Trophoblast cell (in vitro differentiated cells and primary cell): ENCODE data around the gene SCLY.

Source experiments
- DNase-seq, 2 donors: peaks; one replicate each; pipeline ENCODE4 v3.0.0-alpha.2; 2016
- H2AFZ ChIP-seq: 2 replicates; pipeline ENCODE4 v1.6.1; 2013; ENCODE audit warnings: low read length, moderate library complexity, mild to moderate bottlenecking; ENCODE audit not compliant: insufficient read depth, poor library complexity
- H2AK5ac ChIP-seq: 2 replicates; pipeline ENCODE4 v1.6.1; 2013; ENCODE audit warnings: mild to moderate bottlenecking, low read length
- H2BK120ac ChIP-seq: 2 replicates; pipeline ENCODE4 v1.6.1; 2013; ENCODE audit warnings: low read length, mild to moderate bottlenecking, moderate library complexity; ENCODE audit not compliant: insufficient read depth, poor library complexity
- H2BK12ac ChIP-seq: 2 replicates; pipeline ENCODE4 v1.6.1; 2013; ENCODE audit warnings: mild to moderate bottlenecking, low read length, moderate library complexity
- H2BK5ac ChIP-seq: 2 replicates; pipeline ENCODE4 v1.6.1; 2013; ENCODE audit warnings: low read length, low read depth, moderate library complexity, mild to moderate bottlenecking; ENCODE audit not compliant: poor library complexity
- H3K14ac ChIP-seq: 2 replicates; pipeline ENCODE4 v1.6.1; 2013; ENCODE audit warnings: mild to moderate bottlenecking, low read length
- H3K18ac ChIP-seq: 2 replicates; pipeline ENCODE4 v1.6.1; 2013; ENCODE audit warnings: mild to moderate bottlenecking, low read length
- H3K23ac ChIP-seq: 2 replicates; pipeline ENCODE4 v1.6.1; 2013; ENCODE audit warnings: low read length
- H3K27ac ChIP-seq: 2 replicates; pipeline ENCODE4 v1.5.1; 2013; ENCODE audit warnings: low read depth, mild to moderate bottlenecking, inconsistent platforms, low read length, moderate library complexity
- H3K27me3 ChIP-seq: 2 replicates; pipeline ENCODE4 v1.6.1; 2013; ENCODE audit warnings: inconsistent platforms, mild to moderate bottlenecking, low read length, moderate library complexity; ENCODE audit not compliant: insufficient read depth
- H3K36me3 ChIP-seq, 2 experiments: 1 replicate in 1 of 2; 2 replicates in 1 of 2; pipeline ENCODE4 v1.6.1; 2013; ENCODE audit warnings: low read length in 2 of 2, mild to moderate bottlenecking in 2 of 2, moderate library complexity in 1 of 2; ENCODE audit not compliant: insufficient read depth in 2 of 2, control insufficient read depth in 1 of 2
- H3K4ac ChIP-seq: 2 replicates; pipeline ENCODE4 v1.6.1; 2013; ENCODE audit warnings: low read depth, mild to moderate bottlenecking, low read length, moderate library complexity
- H3K4me1 ChIP-seq, 2 experiments: 1 replicate in 1 of 2; 2 replicates in 1 of 2; pipeline ENCODE4 v1.6.1; 2013; ENCODE audit warnings: low read length in 2 of 2, mild to moderate bottlenecking in 2 of 2, moderate library complexity in 1 of 2; ENCODE audit not compliant: insufficient read depth in 2 of 2, control insufficient read depth in 1 of 2
- H3K4me2 ChIP-seq: 2 replicates; pipeline ENCODE4 v1.6.1; 2013; ENCODE audit warnings: inconsistent platforms, mild to moderate bottlenecking, low read length, moderate library complexity
- H3K4me3 ChIP-seq: 2 replicates; pipeline ENCODE4 v1.5.1; 2013; ENCODE audit warnings: mild to moderate bottlenecking, low read depth, low read length, inconsistent platforms
- H3K79me1 ChIP-seq: one replicate; pipeline ENCODE4 v1.6.1; 2013; ENCODE audit warnings: low read length
- H3K79me2 ChIP-seq: 2 replicates; pipeline ENCODE4 v1.6.1; 2013; ENCODE audit warnings: low read length, mild to moderate bottlenecking; ENCODE audit not compliant: control insufficient read depth, insufficient read depth, poor library complexity
- H3K9ac ChIP-seq: 2 replicates; pipeline ENCODE4 v1.6.1; 2013; ENCODE audit warnings: mild to moderate bottlenecking, low read length
- H3K9me3 ChIP-seq: 2 replicates; pipeline ENCODE4 v1.6.1; 2013; ENCODE audit warnings: low read depth, mild to moderate bottlenecking, control low read depth, inconsistent platforms, low read length; ENCODE audit not compliant: insufficient read depth
- H4K12ac ChIP-seq: 2 replicates; pipeline ENCODE4 v1.6.1; 2013; ENCODE audit warnings: low read depth, mild to moderate bottlenecking, low read length, moderate library complexity
- H4K8ac ChIP-seq: 2 replicates; pipeline ENCODE4 v1.6.1; 2013; ENCODE audit warnings: low read depth, mild to moderate bottlenecking, low read length, moderate library complexity
- H4K91ac ChIP-seq: one replicate; pipeline ENCODE4 v1.6.1; 2013; ENCODE audit warnings: low read depth, mild to moderate bottlenecking, low read length, moderate library complexity
- WGBS: extraction: QIAGEN DNeasy Blood & Tissue Kit; methylation state at CpG from one replicate; pipeline ENCODE4 v1.1.7; 2013; ENCODE audit warnings: missing lambda C conversion rate; ENCODE audit not compliant: insufficient read length, insufficient coverage; ENCODE audit errors: extremely low coverage; 5-methylcytosine and 5-hydroxymethylcytosine counted together

SCLY gene

GRCh38 chr2:238143239-238143951 lies 82.6 kb downstream of the SCLY start:
- WGBS, result no CpG with 5 or more reads among the region's 20 CpGs

GRCh38 chr2:238144262-238144661 lies 83.5 kb downstream of the SCLY start:
- no peaks in the 10 kb centered on the region for H3K27me3 ChIP-seq
- WGBS, result no CpG with 5 or more reads among the region's 5 CpGs
- no peak overlapping the region for H4K91ac ChIP-seq
- no peaks in the 10 kb centered on the region for H3K9me3 ChIP-seq
- H3K79me2 ChIP-seq, result no peaks in the 10 kb centered on the region
- no peak overlapping the region for H3K27ac ChIP-seq
- H4K12ac ChIP-seq, result no peak overlapping the region
- DNase-seq, result no peak
- no peak overlapping the region for H2AFZ ChIP-seq
- H3K14ac ChIP-seq, result no peak overlapping the region
- no peak overlapping the region for H4K8ac ChIP-seq
- no peak overlapping the region for H3K18ac ChIP-seq
- H3K9ac ChIP-seq, result no peak overlapping the region
- H2AK5ac ChIP-seq, result no peak overlapping the region
- H3K4me3 ChIP-seq, result no peak overlapping the region
- no peak overlapping the region for H2BK12ac ChIP-seq
- H3K4me2 ChIP-seq, result no peak overlapping the region
- no peak overlapping the region for H2BK5ac ChIP-seq
- H3K79me1 ChIP-seq, result no peaks in the 10 kb centered on the region
- no peak overlapping the region for H2BK120ac ChIP-seq
- H3K4me1 ChIP-seq, result peaks cover under 1 to 3% of the 10 kb centered on the region in 2 experiments
- no peak overlapping the region for H3K4ac ChIP-seq
- no peak overlapping the region for H3K23ac ChIP-seq
- no peaks in the 10 kb centered on the region for H3K36me3 ChIP-seq

More at GRCh38 chr2:238143239-238143951, 82.6 kb downstream of the SCLY start:
- no peak overlapping the region for H4K8ac ChIP-seq
- no peak overlapping the region for H3K4me2 ChIP-seq
- no peak overlapping the region for H2AFZ ChIP-seq
- no peak overlapping the region for H3K14ac ChIP-seq
- no peak overlapping the region for H2BK5ac ChIP-seq
- no peaks in the 10 kb centered on the region for H3K79me2 ChIP-seq
- H4K91ac ChIP-seq, result no peak overlapping the region
- no peak for DNase-seq
- H2AK5ac ChIP-seq, result no peak overlapping the region
- H3K23ac ChIP-seq, result no peak overlapping the region
- no peak overlapping the region for H3K9ac ChIP-seq
- no peaks in the 10 kb centered on the region for H3K79me1 ChIP-seq
- H3K4me1 ChIP-seq, result peaks cover 10 to 11% of the 10 kb centered on the region in 2 experiments
- no peaks in the 10 kb centered on the region for H3K36me3 ChIP-seq
- no peak overlapping the region for H3K4ac ChIP-seq
- H3K27me3 ChIP-seq, result no peaks in the 10 kb centered on the region
- H2BK120ac ChIP-seq, result no peak overlapping the region
- no peak overlapping the region for H3K18ac ChIP-seq
- no peak overlapping the region for H3K4me3 ChIP-seq
- H4K12ac ChIP-seq, result no peak overlapping the region
- no peaks in the 10 kb centered on the region for H3K9me3 ChIP-seq
- H2BK12ac ChIP-seq, result no peak overlapping the region
- H3K27ac ChIP-seq, result no peak overlapping the region

GRCh38 chr2:238145046-238145445 lies 84.2 kb downstream of the SCLY start:
- no CpG with 5 or more reads among the region's 12 CpGs for WGBS

GRCh38 chr2:238145851-238146250 lies 85.0 kb downstream of the SCLY start:
- Histone ChIP-seq H3K23ac (no peak overlapping the region), H2BK5ac (no peak overlapping the region), H2AK5ac (no peak overlapping the region), H2BK12ac (no peak overlapping the region), H3K14ac (no peak overlapping the region), H2BK120ac (no peak overlapping the region), H2AFZ (no peak overlapping the region), H3K36me3 (no peaks in the 10 kb centered on the region), H4K12ac (no peak overlapping the region), H3K9me3 (no peaks in the 10 kb centered on the region), H3K4ac (no peak overlapping the region), H3K79me2 (no peaks in the 10 kb centered on the region), H3K4me1 (no peaks in the 10 kb centered on the region), H4K91ac (no peak overlapping the region), H3K4me2 (no peak overlapping the region), H3K9ac (no peak overlapping the region), H3K27ac (no peak overlapping the region), H3K18ac (no peak overlapping the region), H3K4me3 (no peak overlapping the region), H3K79me1 (no peaks in the 10 kb centered on the region), H3K27me3 (no peaks in the 10 kb centered on the region), H4K8ac (no peak overlapping the region)
- no CpG with 5 or more reads among the region's 12 CpGs for WGBS
- DNase-seq, result no peak

More at GRCh38 chr2:238145046-238145445, 84.2 kb downstream of the SCLY start:
- no peak overlapping the region for H3K4ac ChIP-seq
- no peak overlapping the region for H4K91ac ChIP-seq
- H3K9me3 ChIP-seq, result no peaks in the 10 kb centered on the region
- H3K4me1 ChIP-seq, result no peaks in the 10 kb centered on the region
- H3K9ac ChIP-seq, result no peak overlapping the region
- H3K14ac ChIP-seq, result no peak overlapping the region
- no peak overlapping the region for H2BK120ac ChIP-seq
- no peak overlapping the region for H4K8ac ChIP-seq
- no peak overlapping the region for H3K4me3 ChIP-seq
- H2BK5ac ChIP-seq, result no peak overlapping the region
- H3K27ac ChIP-seq, result no peak overlapping the region
- H3K79me1 ChIP-seq, result no peaks in the 10 kb centered on the region
- no peak overlapping the region for H2BK12ac ChIP-seq
- no peak overlapping the region for H3K23ac ChIP-seq
- no peak overlapping the region for H2AFZ ChIP-seq
- H2AK5ac ChIP-seq, result no peak overlapping the region
- DNase-seq, result no peak
- H4K12ac ChIP-seq, result no peak overlapping the region
- no peak overlapping the region for H3K18ac ChIP-seq
- no peaks in the 10 kb centered on the region for H3K36me3 ChIP-seq
- H3K79me2 ChIP-seq, result no peaks in the 10 kb centered on the region
- H3K4me2 ChIP-seq, result no peak overlapping the region
- no peaks in the 10 kb centered on the region for H3K27me3 ChIP-seq
